HG03432 (cell line): ENCODE measurements around the gene NKAPL.
"Not testable (repeated sequence)": the region's sequence is repeated elsewhere in the genome, so short reads cannot be mapped to it uniquely, and the experiment has no call there.

Source experiments
- ATAC-seq: cut with Tn5 transposase; IDR thresholded peaks from one replicate; pipeline ENCODE4 v1.9.1; 2021; ENCODE audit warnings: mild to moderate bottlenecking, moderate library complexity; ENCODE audit not compliant: unreplicated experiment

The NKAPL gene

DNA sequence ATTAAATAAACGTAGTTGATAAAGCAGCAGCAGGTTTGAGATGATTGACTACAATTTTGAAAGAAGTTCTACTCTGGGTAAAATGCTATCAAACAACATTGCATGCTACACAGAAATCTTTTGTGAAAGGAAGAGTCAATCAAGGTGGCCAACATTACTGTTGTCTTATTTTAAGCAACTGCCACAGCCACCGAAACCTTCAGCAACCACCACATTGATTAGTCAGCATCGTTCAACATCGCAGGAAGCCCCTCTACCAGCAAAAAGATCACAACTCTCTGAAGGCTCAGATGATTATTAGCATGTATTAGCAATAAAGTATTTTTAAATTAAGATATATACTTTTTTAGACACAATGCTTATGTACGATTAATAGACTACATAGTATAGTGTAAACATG is 36.2 kb downstream of the NKAPL start:
- ATAC-seq = no peak

DNA sequence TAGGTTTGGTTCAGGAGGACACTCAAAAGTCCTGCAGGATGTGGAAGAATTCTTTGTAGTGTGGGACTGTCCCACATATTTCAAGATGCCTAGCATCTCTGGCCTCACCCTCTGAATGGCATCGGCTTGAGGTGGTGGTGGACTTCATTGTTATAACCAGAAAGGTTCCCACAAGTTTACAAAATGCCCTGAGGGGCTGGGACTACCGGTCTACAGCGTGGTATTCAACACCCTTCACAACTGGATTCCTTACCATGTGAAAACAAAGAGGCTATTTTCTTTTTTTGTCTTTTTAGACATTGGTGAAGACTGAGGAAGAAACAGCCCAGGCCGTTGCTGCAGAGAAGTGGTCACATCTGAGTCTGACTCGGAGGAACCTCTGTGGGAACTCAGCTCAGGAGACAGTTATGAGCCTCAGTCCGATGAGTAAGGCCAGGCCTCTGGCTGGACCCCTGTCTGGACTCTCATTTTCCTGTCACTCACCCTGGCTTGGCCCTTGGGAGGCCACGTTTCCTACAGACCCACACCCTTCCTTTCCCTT is 37.5 kb downstream of the NKAPL start:
- no peak for ATAC-seq

- ATAC-seq = peak; percentile 89
Measured at GRCh38 chr6:28303570-28303969, 44.5 kb downstream of the NKAPL start.

GRCh38 chr6:28306363-28306762 is 47.3 kb downstream of the NKAPL start:
- ATAC-seq = not testable (repeated sequence)
